H1 (cell line): ENCODE results near the gene APOBEC3G. TPM values are rescaled to one million over a fixed set of nuclear protein-coding genes. Genes with fewer than 3 reads are reported as not detected.

ENCODE experiments used
- CTCF ChIA-PET: fragments of 300-600 bp; sonication (Branson Sonifier 250); formaldehyde crosslinking; loops from one replicate; lab custom pipeline; 2021; ENCODE audit not compliant: partially characterized antibody; lab: Charles Lee
- POLR2A ChIA-PET: fragments of 300-600 bp; sonication (Branson Sonifier 250); formaldehyde crosslinking; loops from one replicate; lab custom pipeline; 2021; ENCODE audit warnings: inconsistent platforms; ENCODE audit not compliant: partially characterized antibody; lab: Charles Lee
- DNase-seq, 2 experiments: peaks; one replicate each; pipeline versions ENCODE4 v3.0.0 to v3.0.0-alpha.2; 2010 to 2022; ENCODE audit warnings: low spot score in 2 of 2, low read depth in 1 of 2, mixed read lengths in 1 of 2
- FAIRE-seq: peaks from 2 replicates; lab custom pipeline; 2011; peaks lifted over from hg19 to GRCh38; lab: Jason Lieb, UNC
- H2AFZ ChIP-seq: 2 replicates; pipeline ENCODE4 v1.8.1; 2012; ENCODE audit warnings: low read length, inconsistent platforms
- H2AK5ac ChIP-seq: 2 replicates; pipeline ENCODE4 v1.6.1; 2013; ENCODE audit warnings: low read depth, low read length
- H2BK120ac ChIP-seq: replicated peaks from 2 replicates; pipeline ENCODE3; 2013; ENCODE audit warnings: low read depth, low read length, inconsistent platforms
- H2BK12ac ChIP-seq: 2 replicates; pipeline ENCODE4 v1.6.1; 2013; ENCODE audit warnings: low read depth, low read length
- H2BK15ac ChIP-seq: 2 replicates; pipeline ENCODE4 v1.6.1; 2013; ENCODE audit warnings: low read length
- H2BK20ac ChIP-seq: 2 replicates; pipeline ENCODE4 v1.6.1; 2013; ENCODE audit warnings: low read length
- H2BK5ac ChIP-seq: 2 replicates; pipeline ENCODE4 v1.6.1; 2013; ENCODE audit warnings: low read depth, low read length
- H3K14ac ChIP-seq: 2 replicates; pipeline ENCODE4 v1.6.1; 2013; ENCODE audit warnings: inconsistent platforms; ENCODE audit not compliant: insufficient read length
- H3K18ac ChIP-seq: 2 replicates; pipeline ENCODE4 v1.6.1; 2013; ENCODE audit warnings: low read length; ENCODE audit errors: extremely low read depth
- H3K23ac ChIP-seq: 2 replicates; pipeline ENCODE4 v1.6.1; 2013; ENCODE audit warnings: inconsistent platforms; ENCODE audit not compliant: insufficient read length
- H3K23me2 ChIP-seq: 2 replicates; pipeline ENCODE4 v1.6.1; 2013; ENCODE audit warnings: low read depth, low read length
- H3K27ac ChIP-seq: 2 replicates; pipeline ENCODE4 v1.6.1; 2011; ENCODE audit warnings: low read depth, low read length, inconsistent platforms
- H3K27me3 ChIP-seq, 4 experiments: replicated peaks in 1 of 4; 1 replicate in 1 of 4; 2 replicates in 3 of 4; pipeline versions ENCODE4 v1.6.1 to v1.8.1; 2011 to 2013; ENCODE audit warnings: low read length in 3 of 4, mild to moderate bottlenecking in 3 of 4, inconsistent platforms in 2 of 4, mixed read lengths in 2 of 4, moderate library complexity in 1 of 4; ENCODE audit not compliant: control insufficient read depth in 3 of 4, insufficient read depth in 3 of 4; ENCODE audit errors: extremely low read depth in 1 of 4
- H3K36me3 ChIP-seq, 4 experiments: 2 replicates each; pipeline versions ENCODE4 v1.6.1 to v1.8.1; 2011 to 2013; ENCODE audit warnings: mild to moderate bottlenecking in 4 of 4, low read length in 3 of 4, moderate library complexity in 2 of 4, control low read depth in 1 of 4, inconsistent platforms in 1 of 4; ENCODE audit not compliant: insufficient read depth in 4 of 4, control insufficient read depth in 2 of 4
- H3K4ac ChIP-seq: replicated peaks from 2 replicates; pipeline ENCODE3; 2013; ENCODE audit warnings: low read length, low read depth, mixed read lengths, inconsistent platforms; ENCODE audit not compliant: insufficient read length
- H3K4me1 ChIP-seq, 4 experiments: replicated peaks in 1 of 4; 1 replicate in 1 of 4; 2 replicates in 3 of 4; pipeline versions ENCODE4 v1.6.1 to v1.8.1; 2011 to 2013; ENCODE audit warnings: low read length in 3 of 4, inconsistent platforms in 2 of 4, mixed read lengths in 1 of 4; ENCODE audit not compliant: insufficient read depth in 4 of 4, control insufficient read depth in 3 of 4
- H3K4me2 ChIP-seq, 2 experiments: 2 replicates each; pipeline versions ENCODE4 v1.6.1 to v1.8.1; 2011 to 2013; ENCODE audit warnings: low read depth in 2 of 2, low read length in 2 of 2, control low read depth in 1 of 2, inconsistent platforms in 1 of 2, mild to moderate bottlenecking in 1 of 2; ENCODE audit not compliant: insufficient read depth in 1 of 2
- H3K4me3 ChIP-seq, 4 experiments: fragments of 200-600, 300-600 bp in 1 of 4; sonication (generic), shearing (Covaris generic), sonication (Bioruptor Twin) in 1 of 4; 2 replicates each; pipeline versions ENCODE4 v1.5.1 to v1.8.1; 2011 to 2016; ENCODE audit warnings: low read length in 4 of 4, low read depth in 3 of 4, control low read depth in 2 of 4, inconsistent platforms in 2 of 4, mild to moderate bottlenecking in 2 of 4, mixed read lengths in 1 of 4, moderate library complexity in 1 of 4; ENCODE audit not compliant: insufficient read depth in 2 of 4; ENCODE audit errors: extremely low read depth in 1 of 4
- H3K56ac ChIP-seq: replicated peaks from 2 replicates; pipeline ENCODE3; 2013; ENCODE audit warnings: low read depth, mild to moderate bottlenecking, mixed read lengths, low read length, inconsistent platforms; ENCODE audit not compliant: insufficient read length
- H3K79me1 ChIP-seq: 2 replicates; pipeline ENCODE4 v1.6.1; 2013; ENCODE audit warnings: low read depth, low read length, control low read depth
- H3K79me2 ChIP-seq, 2 experiments: 2 replicates each; pipeline versions ENCODE4 v1.6.1 to v1.8.1; 2012 to 2013; ENCODE audit warnings: low read length in 2 of 2, mild to moderate bottlenecking in 2 of 2, inconsistent platforms in 1 of 2; ENCODE audit not compliant: insufficient read depth in 2 of 2, control insufficient read depth in 1 of 2
- H3K9ac ChIP-seq, 4 experiments: replicated peaks in 1 of 4; 1 replicate in 1 of 4; 2 replicates in 3 of 4; pipeline versions ENCODE4 v1.6.1 to v1.8.1; 2011 to 2013; ENCODE audit warnings: low read depth in 3 of 4, low read length in 3 of 4, control low read depth in 2 of 4, mild to moderate bottlenecking in 2 of 4, moderate library complexity in 2 of 4, inconsistent platforms in 1 of 4; ENCODE audit errors: extremely low read depth in 1 of 4
- H3K9me3 ChIP-seq, 2 experiments: 2 replicates each; pipeline versions ENCODE4 v1.6.1 to v1.8.1; 2012 to 2013; ENCODE audit warnings: mild to moderate bottlenecking in 2 of 2, moderate library complexity in 2 of 2, control low read depth in 1 of 2, inconsistent platforms in 1 of 2, low read depth in 1 of 2, low read length in 1 of 2, mixed read lengths in 1 of 2; ENCODE audit not compliant: insufficient read depth in 2 of 2
- H4K20me1 ChIP-seq, 2 experiments: replicated peaks in 1 of 2; 2 replicates each; pipeline versions ENCODE3 to v1.8.1; 2011 to 2013; ENCODE audit warnings: inconsistent platforms in 2 of 2, low read length in 2 of 2, mild to moderate bottlenecking in 1 of 2; ENCODE audit not compliant: insufficient read depth in 2 of 2, control insufficient read depth in 1 of 2
- H4K5ac ChIP-seq: 2 replicates; pipeline ENCODE4 v1.6.1; 2013; ENCODE audit warnings: low read length, low read depth, mixed read lengths, inconsistent platforms; ENCODE audit not compliant: insufficient read length
- H4K8ac ChIP-seq: 2 replicates; pipeline ENCODE4 v1.8.0; 2013; ENCODE audit warnings: mild to moderate bottlenecking, moderate library complexity, low read length, inconsistent platforms; ENCODE audit not compliant: insufficient read depth; ENCODE audit errors: extremely low read depth
- H4K91ac ChIP-seq: replicated peaks from 2 replicates; pipeline ENCODE3; 2013; ENCODE audit warnings: low read length, mixed read lengths, inconsistent platforms; ENCODE audit not compliant: insufficient read length
- EP300 ChIP-seq, 2 experiments: IDR thresholded peaks; 1 replicate in 1 of 2; 2 replicates in 1 of 2; pipeline ENCODE4 v1.6.1; 2011 to 2012; ENCODE audit warnings: low read depth in 2 of 2, low read length in 2 of 2, mild to moderate bottlenecking in 2 of 2, borderline replicate concordance in 1 of 2, inconsistent platforms in 1 of 2, moderate library complexity in 1 of 2
- EZH2 ChIP-seq: fragments of 200-600 bp; sonication (generic); IDR thresholded peaks from 2 replicates; pipeline ENCODE4 v1.7.1; 2012; ENCODE audit warnings: low read depth, mild to moderate bottlenecking, moderate library complexity, low read length, inconsistent platforms; ENCODE audit not compliant: severe bottlenecking
- FOSL1 ChIP-seq: IDR thresholded peaks from 2 replicates; pipeline ENCODE4 v1.6.1; 2011; ENCODE audit warnings: mild to moderate bottlenecking, low read depth, low read length, moderate library complexity; ENCODE audit not compliant: insufficient read depth
- KDM4A ChIP-seq: IDR thresholded peaks from one replicate; pipeline ENCODE4 v1.7.1; 2012; ENCODE audit warnings: low read depth, mild to moderate bottlenecking, moderate library complexity, low read length, inconsistent platforms; ENCODE audit not compliant: severe bottlenecking
- NRF1 ChIP-seq: IDR thresholded peaks from 2 replicates; pipeline ENCODE4 v1.6.1; 2011; ENCODE audit warnings: mild to moderate bottlenecking, low read depth, low read length, improper control_type of control experiment
- POLR2AphosphoS5 ChIP-seq: IDR thresholded peaks from 2 replicates; pipeline ENCODE4 v1.6.1; 2011; ENCODE audit warnings: low read depth, low read length
- SP1 ChIP-seq: IDR thresholded peaks from 2 replicates; pipeline ENCODE4 v1.6.1; 2011; ENCODE audit warnings: low read depth, low read length
- TAF1 ChIP-seq: IDR thresholded peaks from 2 replicates; pipeline ENCODE4 v1.6.1; 2011; ENCODE audit warnings: mild to moderate bottlenecking, low read depth, low read length
- YY1 ChIP-seq: IDR thresholded peaks from 2 replicates; pipeline ENCODE4 v1.6.1; 2011; ENCODE audit warnings: low read depth, mild to moderate bottlenecking, low read length
- WGBS, 2 experiments: shearing (Covaris generic) in 1 of 2; methylation state at CpG; one replicate each; pipeline versions ENCODE4 v1.1.6 to v1.1.7; 2013 to 2015; ENCODE audit warnings: low lambda C conversion rate in 2 of 2, mixed read lengths in 2 of 2, inconsistent platforms in 1 of 2, low coverage in 1 of 2, missing lambda C conversion rate in 1 of 2; ENCODE audit not compliant: insufficient replicate concordance in 2 of 2, insufficient coverage in 1 of 2, insufficient read length in 1 of 2; ENCODE audit errors: extremely low coverage in 1 of 2, missing lambda C conversion rate in 1 of 2; 5-methylcytosine and 5-hydroxymethylcytosine counted together
- polyA plus RNA-seq, 7 experiments: library from polyadenylated mRNA; depleted of rRNA in 3 of 7; stranded (reverse) in 5 of 7; unstranded in 2 of 7; fragments of >200 nt in 5 of 7; fragments of 200-250 nt in 2 of 7; gene quantifications; 1 replicate in 5 of 7; 2 replicates in 1 of 7; 4 replicates in 1 of 7; pipeline versions ENCODE4 v1.2.1 to v1.2.3, GENCODE V29; 2011 to 2013; ENCODE audit warnings: missing spikeins in 2 of 7, mixed read lengths in 2 of 7
- total RNA-seq: library from RNA; stranded (reverse); fragmentation: NEBNext Ultra II Directional; extraction: Animal tissue kit (Norgen Biotek cat#: 25700); gene quantifications from 2 replicates; pipeline ENCODE4 v1.2.1, GENCODE V29; 2021
- TF ChIP-seq, protein P1 (sequence below), 3 experiments: IDR thresholded peaks; 1 replicate in 2 of 3; 2 replicates in 1 of 3; pipeline versions ENCODE4 v1.5.1 to v1.6.1; 2011; ENCODE audit warnings: low read length in 3 of 3, mild to moderate bottlenecking in 3 of 3, inconsistent platforms in 2 of 3, low read depth in 1 of 3, moderate library complexity in 1 of 3; ENCODE audit not compliant: insufficient read depth in 1 of 3; ENCODE audit errors: control extremely low read depth in 1 of 3

APOBEC3G gene
- total and polyA plus RNA-seq, 2 of the 8 experiments (the other 6 are each of a cell fraction or from before 2014, with no cell fraction given): 1.7 to 2.0 TPM

DNA sequence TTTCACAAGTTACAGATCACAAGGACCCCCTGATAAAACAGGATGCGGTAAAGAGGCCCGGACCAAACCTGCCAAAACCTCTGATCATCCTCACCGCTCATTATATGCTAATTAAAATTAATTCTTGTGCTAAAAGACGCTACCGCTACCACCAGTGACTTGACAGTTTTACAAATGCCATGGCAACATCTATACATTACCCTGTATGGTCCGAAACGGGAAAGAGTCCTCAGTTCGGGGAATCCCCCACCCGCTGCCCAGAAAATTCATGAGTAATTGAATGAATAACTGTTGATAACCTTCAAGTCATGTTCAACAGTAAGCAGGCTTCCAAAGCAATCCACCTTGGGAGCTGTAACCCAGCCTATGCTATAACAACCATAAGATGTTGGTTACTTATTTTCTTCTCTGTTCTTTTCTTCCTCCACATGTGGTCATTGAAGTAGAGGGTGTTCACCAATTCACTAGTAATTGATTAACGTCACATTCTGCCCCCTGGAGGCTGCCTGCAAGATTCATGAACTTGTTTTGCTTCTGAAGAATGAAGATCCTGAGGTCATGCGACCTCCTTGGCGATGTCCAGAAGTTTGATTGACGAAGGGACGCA lies 40.6 kb downstream of the APOBEC3G start:
- 79% methylated on average over 14 of the region's 14 CpGs; no CpG with 5 or more reads in 1 of the 2 experiments for WGBS, 2 experiments
- no peaks in the 10 kb centered on the region for H3K36me3 ChIP-seq
- H4K5ac ChIP-seq: no peak overlapping the region
- H3K23ac ChIP-seq: no peak overlapping the region
- no peak overlapping the region for H3K56ac ChIP-seq
- no peak overlapping the region for H4K8ac ChIP-seq
- no peak overlapping the region for H2AK5ac ChIP-seq
- FAIRE-seq: peak; percentile 94
- H2AFZ ChIP-seq: no peak overlapping the region
- H3K27ac ChIP-seq: no peak overlapping the region
- H4K20me1 ChIP-seq: no peaks in the 10 kb centered on the region
- H2BK20ac ChIP-seq: no peak overlapping the region
- peak overlapping the region; percentile 63; the same call in 1 of the 2 replicates for H2BK12ac ChIP-seq
- no peak overlapping the region for H3K14ac ChIP-seq
- no peaks in the 10 kb centered on the region; the same call in 1 of the 2 replicates for H3K23me2 ChIP-seq
- DNase-seq: no peak
- H3K4ac ChIP-seq: no peak overlapping the region
- ChIA-PET CTCF (interaction anchor here (0.6 to 1.5 kb wide), 11 partner anchors 13 to 248 kb away, joined by 3 to 8 read pairs (median 3); no protein-coding TSS in a partner anchor), POLR2A (interaction anchor here (1.2 kb wide), 1 partner anchor 13 kb away, joined by 3 read pairs; no protein-coding TSS in a partner anchor)
- H3K4me1 ChIP-seq: peaks cover 2 to 14% (median 4%) of the 10 kb centered on the region in 4 experiments; a peak in 4 of 7 replicates
- H3K4me2 ChIP-seq: no peak overlapping the region
- no peaks in the 10 kb centered on the region for H3K79me2 ChIP-seq
- H3K9ac ChIP-seq: no peak overlapping the region
- peak overlapping the region; percentile 61; the same call in 1 of the 2 replicates for H2BK15ac ChIP-seq
- H2BK120ac ChIP-seq: no peak overlapping the region
- H4K91ac ChIP-seq: no peak overlapping the region
- no peak overlapping the region; the same call in 1 of the 2 replicates for H3K18ac ChIP-seq
- H2BK5ac ChIP-seq: no peak overlapping the region
- no peaks in the 10 kb centered on the region for H3K9me3 ChIP-seq
- no peaks in the 10 kb centered on the region for H3K79me1 ChIP-seq
- no peak overlapping the region for H3K4me3 ChIP-seq
- no peaks in the 10 kb centered on the region; a peak in 1 of 7 replicates for H3K27me3 ChIP-seq
- TF ChIP-seq TAF1 (no peak), POLR2AphosphoS5 (no peak), NRF1 (no peak), FOSL1 (no peak), SP1 (no peak), KDM4A (no peak), YY1 (no peak), EP300 (IDR thresholded peaks at IDR 0.05; ENCODE audit: borderline replicate concordance in 1 of 2, low read depth in 2 of 2, low read length in 2 of 2) (no peak), EZH2 (no peak)
- TF ChIP-seq, protein P1, sequence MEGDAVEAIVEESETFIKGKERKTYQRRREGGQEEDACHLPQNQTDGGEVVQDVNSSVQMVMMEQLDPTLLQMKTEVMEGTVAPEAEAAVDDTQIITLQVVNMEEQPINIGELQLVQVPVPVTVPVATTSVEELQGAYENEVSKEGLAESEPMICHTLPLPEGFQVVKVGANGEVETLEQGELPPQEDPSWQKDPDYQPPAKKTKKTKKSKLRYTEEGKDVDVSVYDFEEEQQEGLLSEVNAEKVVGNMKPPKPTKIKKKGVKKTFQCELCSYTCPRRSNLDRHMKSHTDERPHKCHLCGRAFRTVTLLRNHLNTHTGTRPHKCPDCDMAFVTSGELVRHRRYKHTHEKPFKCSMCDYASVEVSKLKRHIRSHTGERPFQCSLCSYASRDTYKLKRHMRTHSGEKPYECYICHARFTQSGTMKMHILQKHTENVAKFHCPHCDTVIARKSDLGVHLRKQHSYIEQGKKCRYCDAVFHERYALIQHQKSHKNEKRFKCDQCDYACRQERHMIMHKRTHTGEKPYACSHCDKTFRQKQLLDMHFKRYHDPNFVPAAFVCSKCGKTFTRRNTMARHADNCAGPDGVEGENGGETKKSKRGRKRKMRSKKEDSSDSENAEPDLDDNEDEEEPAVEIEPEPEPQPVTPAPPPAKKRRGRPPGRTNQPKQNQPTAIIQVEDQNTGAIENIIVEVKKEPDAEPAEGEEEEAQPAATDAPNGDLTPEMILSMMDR (IDR thresholded peaks at IDR 0.05; ENCODE audit: control extremely low read depth in 1 of 3, insufficient read depth in 1 of 3, low read depth in 1 of 3, low read length in 3 of 3): peak in 2 of 3 experiments; percentile 55 to 70; a peak in 3 of 4 replicates
